Right hindlimb (tissue), 1 donor: ENCODE measurements around the gene TGFBR3L.

ENCODE experiments used
- DNase-seq: peaks from one replicate; pipeline ENCODE4 v3.0.0-alpha.2; 2018

Gene TGFBR3L

DNA sequence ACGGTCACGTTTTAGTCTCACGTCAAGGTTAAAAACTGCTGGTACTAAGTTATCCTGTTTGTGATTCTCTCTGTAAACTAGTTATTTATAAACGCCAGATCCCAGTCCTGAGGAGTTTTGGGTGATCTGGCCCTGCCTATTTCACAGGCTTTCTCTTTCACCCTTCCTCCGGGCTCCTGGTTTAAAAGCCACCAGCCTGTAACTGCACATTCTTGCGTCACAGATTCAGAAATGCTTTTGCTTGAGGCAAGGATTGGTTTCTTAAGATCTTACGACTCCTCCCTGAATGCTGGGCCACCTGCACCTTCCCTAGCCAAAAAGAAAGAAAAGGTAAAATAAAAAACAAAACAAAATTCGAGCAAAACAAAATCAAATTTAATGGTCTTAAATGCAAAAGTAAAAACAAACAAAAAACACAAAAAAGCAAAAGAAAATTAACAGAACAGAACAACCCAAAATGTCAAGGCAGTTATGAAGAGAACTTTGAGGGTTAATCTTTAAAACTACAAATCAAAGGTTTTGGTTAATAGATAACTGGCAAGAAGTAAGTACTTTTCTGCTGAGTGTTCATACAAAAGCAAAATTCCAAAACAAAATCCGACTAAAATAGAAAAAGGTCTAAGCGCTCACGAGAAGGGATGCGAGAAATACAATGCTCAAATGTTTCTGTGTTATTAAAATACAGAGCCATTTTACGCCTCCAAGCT is 47.4 kb downstream of the TGFBR3L start:
- no peak for DNase-seq

DNA sequence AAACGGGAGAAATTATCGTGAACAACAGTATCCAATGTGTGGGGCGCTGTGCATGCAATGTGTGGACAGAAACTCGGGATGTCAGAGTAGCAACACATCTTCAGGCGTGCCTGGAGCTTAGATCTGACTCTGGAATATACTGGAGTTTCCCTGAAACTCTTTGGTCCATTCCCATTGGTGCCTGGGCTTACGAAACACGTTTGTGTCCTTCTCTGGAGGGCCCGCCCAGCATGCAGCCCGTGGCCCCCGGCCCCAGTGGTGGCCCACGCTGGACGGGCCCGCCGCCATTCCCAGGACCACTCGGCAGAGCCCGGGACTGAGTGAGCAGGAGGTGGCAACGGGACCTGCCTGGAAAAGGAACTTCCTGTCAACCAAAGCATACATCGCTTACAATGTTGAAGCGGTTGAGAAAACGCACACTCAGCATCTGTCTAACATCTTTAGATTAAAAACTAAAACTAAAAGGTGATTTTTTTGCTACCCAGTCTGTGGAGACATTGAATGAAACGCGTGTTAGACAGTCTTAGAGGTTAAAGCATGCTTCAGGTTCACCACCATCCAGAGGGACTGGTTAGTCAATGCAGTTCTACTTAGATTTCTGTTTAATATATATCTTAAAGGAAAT is 48.1 kb downstream of the TGFBR3L start:
- no peak for DNase-seq

DNA sequence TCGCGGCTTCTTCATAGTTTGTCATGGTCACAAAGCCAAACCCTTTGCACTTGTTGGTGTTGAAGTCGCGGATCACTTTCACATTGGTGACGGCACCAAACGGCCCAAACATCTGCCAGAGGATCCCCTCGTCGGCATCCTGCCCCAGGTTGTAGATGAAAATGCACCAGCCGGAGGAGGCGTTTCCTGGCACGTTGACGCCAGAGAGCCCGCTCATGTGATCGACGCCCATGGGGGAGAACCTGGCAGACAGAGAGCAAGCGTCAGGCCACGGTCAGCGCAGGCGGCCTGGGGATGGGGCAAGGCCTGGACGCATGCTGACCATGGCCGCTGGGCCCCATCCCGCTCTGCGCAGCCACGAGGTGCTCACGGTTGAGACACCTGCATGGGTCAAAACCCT is 48.9 kb downstream of the TGFBR3L start:
- no peak for DNase-seq

GRCh38 chr19:7965259-7965841 is 50.7 kb downstream of the TGFBR3L start:
- DNase-seq, result no peak

- no peak for DNase-seq
Observed at GRCh38 chr19:7965921-7966665, 51.5 kb downstream of the TGFBR3L start.

- DNase-seq, result no peak
Observed at GRCh38 chr19:7968008-7968795, 53.6 kb downstream of the TGFBR3L start.
